ENCODE data around the gene KLHDC8A.

The KLHDC8A gene

GRCh38 chr1:205359771-205360565, 3.2 kb upstream of the KLHDC8A start:
- no peak for TF ChIP-seq CTCF (IDR thresholded peaks at IDR 0.05; ENCODE audit: control insufficient read depth, insufficient read depth, low read depth, low read length, missing control alignments)
- DNase-seq (ENCODE audit: low read depth): no peak
- H3K4me3 ChIP-seq (ENCODE audit: control insufficient read depth, low read depth, low read length): no peak overlapping the region

DNA sequence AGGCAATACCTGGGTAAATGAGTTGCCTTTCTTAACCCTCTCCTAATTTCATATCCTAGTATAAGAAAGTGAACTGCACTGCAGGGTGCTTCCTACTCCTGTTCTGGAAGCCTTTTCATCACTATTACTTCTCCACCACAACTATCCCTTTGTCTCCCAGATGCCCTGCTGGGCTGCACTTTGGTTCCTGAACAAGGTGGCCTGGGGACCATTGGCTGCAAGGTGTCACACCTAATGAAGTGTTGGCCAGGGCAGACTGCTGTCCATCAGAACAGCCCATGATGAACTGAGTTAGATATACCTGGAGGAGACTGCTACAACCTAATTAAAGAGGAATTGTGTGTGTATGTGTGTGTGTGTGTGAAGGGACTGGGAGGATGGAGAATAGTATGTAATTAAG, 1.9 kb upstream of the KLHDC8A start:
- H3K4me3 ChIP-seq (ENCODE audit: control insufficient read depth, low read depth, low read length): no peak overlapping the region
- no peak for DNase-seq (ENCODE audit: low read depth)
- TF ChIP-seq CTCF (IDR thresholded peaks at IDR 0.05; ENCODE audit: control insufficient read depth, insufficient read depth, low read depth, low read length, missing control alignments): no peak

- H3K4me3 ChIP-seq (ENCODE audit: control insufficient read depth, low read depth, low read length): no peak overlapping the region
- TF ChIP-seq CTCF (IDR thresholded peaks at IDR 0.05; ENCODE audit: control insufficient read depth, insufficient read depth, low read depth, low read length, missing control alignments): no peak
- no peak for DNase-seq (ENCODE audit: low read depth)
Measured at GRCh38 chr1:205357567-205357966, 845 bp upstream of the KLHDC8A start.

DNA sequence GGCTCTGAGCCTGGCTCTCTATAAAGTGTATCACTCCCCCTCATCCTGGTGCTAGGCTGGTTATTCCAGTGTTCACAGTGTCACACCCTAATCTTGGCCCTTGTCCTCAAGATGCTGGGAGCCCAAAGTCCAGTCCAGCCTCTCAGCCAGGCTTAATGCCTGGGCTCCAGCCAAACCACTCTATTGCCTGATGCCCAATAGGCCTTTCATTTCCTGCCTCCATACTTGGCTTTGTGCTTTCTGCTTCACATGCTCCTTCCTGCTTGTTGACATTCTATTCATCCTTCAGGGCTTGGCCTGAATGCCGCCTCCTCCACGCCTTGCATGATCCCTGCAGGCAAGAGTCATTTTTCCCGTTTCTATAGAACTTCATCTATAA, 1.7 kb downstream of the KLHDC8A start:
- no peak for TF ChIP-seq CTCF (IDR thresholded peaks at IDR 0.05; ENCODE audit: control insufficient read depth, insufficient read depth, low read depth, low read length, missing control alignments)
- DNase-seq (ENCODE audit: low read depth): no peak
- no peak overlapping the region for H3K4me3 ChIP-seq (ENCODE audit: control insufficient read depth, low read depth, low read length)

DNA sequence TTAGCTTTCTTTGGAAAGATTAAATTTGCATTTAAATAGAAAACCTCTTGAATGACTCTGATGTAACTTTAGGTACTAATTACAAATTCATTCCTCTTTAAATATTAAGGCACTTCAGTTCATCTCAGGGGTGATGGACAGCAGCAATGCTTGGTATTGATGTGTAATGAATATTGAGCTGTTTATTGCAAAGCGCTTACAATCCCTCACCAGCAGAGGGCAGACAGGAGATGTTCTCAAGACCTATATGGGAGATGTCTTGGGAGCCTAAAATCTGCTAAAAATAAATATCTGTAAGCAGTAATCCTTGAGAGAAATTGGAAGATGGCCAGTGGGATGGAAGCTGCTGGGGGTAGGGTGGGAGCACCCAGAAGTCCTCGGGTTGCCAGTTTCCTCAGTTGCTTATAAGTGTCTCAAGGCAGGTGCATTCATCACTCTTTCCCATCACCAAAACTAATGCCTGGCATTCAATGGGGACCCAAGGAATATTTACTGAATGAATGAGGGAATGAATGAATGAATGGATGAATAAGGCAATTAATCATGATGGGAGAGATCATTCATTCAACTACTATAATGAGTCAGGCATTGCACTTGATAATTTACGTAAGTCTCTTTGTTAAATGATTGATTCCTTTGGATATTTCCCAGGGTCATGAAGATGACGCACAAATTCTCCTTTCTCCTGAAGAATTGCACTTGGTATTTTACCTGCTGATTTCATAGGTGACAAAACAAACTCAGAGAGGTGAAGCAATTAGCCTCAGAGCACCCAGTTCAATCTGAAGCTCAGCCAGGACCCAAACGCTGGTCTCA, 2.3 kb downstream of the KLHDC8A start:
- no peak overlapping the region for H3K4me3 ChIP-seq (ENCODE audit: control insufficient read depth, low read depth, low read length)
- no peak for DNase-seq (ENCODE audit: low read depth)
- TF ChIP-seq CTCF (IDR thresholded peaks at IDR 0.05; ENCODE audit: control insufficient read depth, insufficient read depth, low read depth, low read length, missing control alignments): peak; percentile 86

- no peak for TF ChIP-seq CTCF (IDR thresholded peaks at IDR 0.05; ENCODE audit: control insufficient read depth, insufficient read depth, low read depth, low read length, missing control alignments)
- no peak for DNase-seq (ENCODE audit: low read depth)
- H3K4me3 ChIP-seq (ENCODE audit: control insufficient read depth, low read depth, low read length): no peak overlapping the region
Measured at GRCh38 chr1:205353612-205354011, 3.1 kb downstream of the KLHDC8A start.
